OCI-LY3 (cell line): ENCODE results near the gene SLX1A.

Experiments
- H2AFZ ChIP-seq: fragments of 200-600, 300-600 bp; shearing (Covaris generic); 2 replicates; pipeline ENCODE4 v1.6.0; 2014; ENCODE audit warnings: antibody characterized with exemption, low read depth, low read length
- H3K27ac ChIP-seq: fragments of 200-600, 300-600 bp; sonication (generic); 2 replicates; pipeline ENCODE4 v1.5.1; 2014; ENCODE audit warnings: mild to moderate bottlenecking, low read length, moderate library complexity, mixed read lengths
- H3K27me3 ChIP-seq: fragments of 200-600, 300-600 bp; sonication (generic); 2 replicates; pipeline ENCODE4 v1.6.1; 2014; ENCODE audit warnings: low read depth, low read length, mixed read lengths
- H3K36me3 ChIP-seq: fragments of 200-600, 300-600 bp; sonication (generic); replicated peaks from 2 replicates; pipeline ENCODE3; 2014; ENCODE audit warnings: low read depth, low read length, mixed read lengths
- H3K4me1 ChIP-seq: fragments of 300-600, 200-600 bp; sonication (generic); 2 replicates; pipeline ENCODE4 v1.6.1; 2014; ENCODE audit warnings: low read length, mixed read lengths
- H3K4me2 ChIP-seq: fragments of 200-600, 300-600 bp; sonication (generic); 2 replicates; pipeline ENCODE4 v1.6.1; 2014; ENCODE audit warnings: low read length, mixed read lengths
- H3K4me3 ChIP-seq: fragments of 300-600, 200-600 bp; sonication (generic); 2 replicates; pipeline ENCODE4 v1.5.1; 2014; ENCODE audit warnings: antibody characterized with exemption, mild to moderate bottlenecking, low read length, moderate library complexity
- H3K79me2 ChIP-seq: fragments of 300-600, 200-600 bp; shearing (Covaris generic); 2 replicates; pipeline ENCODE4 v1.6.1; 2014; ENCODE audit warnings: mild to moderate bottlenecking, low read length, mixed read lengths
- H3K9ac ChIP-seq: fragments of 300-600, 200-600 bp; shearing (Covaris generic); 2 replicates; pipeline ENCODE4 v1.6.0; 2014; ENCODE audit warnings: mild to moderate bottlenecking, low read length, moderate library complexity
- H3K9me3 ChIP-seq: fragments of 200-600, 300-600 bp; shearing (Covaris generic); 2 replicates; pipeline ENCODE4 v1.6.1; 2014; ENCODE audit warnings: low read length, mixed read lengths; ENCODE audit not compliant: insufficient read depth
- H4K20me1 ChIP-seq: fragments of 200-600, 300-600 bp; sonication (generic); 2 replicates; pipeline ENCODE4 v1.6.1; 2016; ENCODE audit warnings: low read length, mixed read lengths; ENCODE audit not compliant: insufficient read depth
- EZH2phosphoT487 ChIP-seq: fragments of 200-600 bp; shearing (Covaris generic); IDR thresholded peaks from 2 replicates; pipeline ENCODE4 v1.6.1; 2018; ENCODE audit warnings: antibody characterized with exemption, mixed run types, low read depth
- TF ChIP-seq, protein P1 (sequence below): fragments of 200-600, 300-600 bp; sonication (generic); IDR thresholded peaks from 2 replicates; pipeline ENCODE4 v1.5.1; 2014; ENCODE audit warnings: antibody characterized with exemption, low read length, low read depth

Gene SLX1A

GRCh38 chr16:30147843-30148510 is 45.7 kb upstream of the SLX1A start:
- Histone ChIP-seq H3K36me3 (no peaks in the 10 kb centered on the region), H3K9ac (no peak overlapping the region), H3K27ac (no peak overlapping the region), H3K4me3 (no peak overlapping the region), H2AFZ (no peak overlapping the region), H3K4me1 (no peaks in the 10 kb centered on the region), H3K9me3 (peaks cover 8% of the 10 kb centered on the region; the same call in 1 of the 2 replicates), H3K4me2 (no peak overlapping the region), H3K79me2 (no peaks in the 10 kb centered on the region), H3K27me3 (no peaks in the 10 kb centered on the region), H4K20me1 (no peaks in the 10 kb centered on the region)
- TF ChIP-seq, protein P1, sequence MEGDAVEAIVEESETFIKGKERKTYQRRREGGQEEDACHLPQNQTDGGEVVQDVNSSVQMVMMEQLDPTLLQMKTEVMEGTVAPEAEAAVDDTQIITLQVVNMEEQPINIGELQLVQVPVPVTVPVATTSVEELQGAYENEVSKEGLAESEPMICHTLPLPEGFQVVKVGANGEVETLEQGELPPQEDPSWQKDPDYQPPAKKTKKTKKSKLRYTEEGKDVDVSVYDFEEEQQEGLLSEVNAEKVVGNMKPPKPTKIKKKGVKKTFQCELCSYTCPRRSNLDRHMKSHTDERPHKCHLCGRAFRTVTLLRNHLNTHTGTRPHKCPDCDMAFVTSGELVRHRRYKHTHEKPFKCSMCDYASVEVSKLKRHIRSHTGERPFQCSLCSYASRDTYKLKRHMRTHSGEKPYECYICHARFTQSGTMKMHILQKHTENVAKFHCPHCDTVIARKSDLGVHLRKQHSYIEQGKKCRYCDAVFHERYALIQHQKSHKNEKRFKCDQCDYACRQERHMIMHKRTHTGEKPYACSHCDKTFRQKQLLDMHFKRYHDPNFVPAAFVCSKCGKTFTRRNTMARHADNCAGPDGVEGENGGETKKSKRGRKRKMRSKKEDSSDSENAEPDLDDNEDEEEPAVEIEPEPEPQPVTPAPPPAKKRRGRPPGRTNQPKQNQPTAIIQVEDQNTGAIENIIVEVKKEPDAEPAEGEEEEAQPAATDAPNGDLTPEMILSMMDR: no peak
- TF ChIP-seq EZH2phosphoT487: no peak

DNA sequence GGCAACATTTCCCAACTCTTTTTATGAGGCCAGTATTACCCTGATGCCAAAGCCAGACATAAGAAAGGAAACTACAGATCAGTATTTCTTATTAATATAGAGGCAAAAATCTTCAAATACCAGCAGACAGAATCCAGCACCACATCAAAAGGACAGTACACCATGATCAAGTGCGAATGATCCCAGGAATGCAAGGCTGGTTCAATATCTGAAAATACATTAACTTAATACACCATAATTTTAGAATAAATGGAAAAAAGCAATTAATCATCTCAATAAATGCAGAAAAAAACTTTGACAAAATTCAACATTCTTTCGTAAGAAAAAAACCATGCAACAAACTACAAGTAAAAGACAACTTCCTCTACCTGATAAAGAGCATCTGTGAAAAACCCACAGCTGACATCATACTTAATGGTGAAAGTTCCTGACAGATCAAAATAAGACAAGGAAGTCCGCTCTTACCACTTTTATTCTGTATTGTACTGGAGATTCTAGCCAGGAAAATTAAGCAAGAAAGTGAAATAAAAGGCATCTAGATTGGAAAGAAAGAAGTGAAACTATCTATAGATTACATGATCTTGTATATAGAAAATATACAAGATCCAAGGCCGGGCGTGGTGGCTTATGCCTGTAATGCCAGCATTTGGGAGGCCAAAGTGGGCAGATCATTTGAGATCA is 44.3 kb upstream of the SLX1A start:
- Histone ChIP-seq H3K79me2 (no peaks in the 10 kb centered on the region), H2AFZ (no peak overlapping the region), H4K20me1 (no peaks in the 10 kb centered on the region), H3K27me3 (no peaks in the 10 kb centered on the region), H3K4me2 (no peak overlapping the region), H3K4me1 (no peaks in the 10 kb centered on the region), H3K9ac (no peak overlapping the region), H3K27ac (no peak overlapping the region), H3K36me3 (no peaks in the 10 kb centered on the region), H3K9me3 (peaks cover 8% of the 10 kb centered on the region; the same call in 1 of the 2 replicates), H3K4me3 (no peak overlapping the region)
- TF ChIP-seq EZH2phosphoT487: no peak
- TF ChIP-seq, protein P1: no peak

- Histone ChIP-seq H3K4me2 (no peak overlapping the region), H3K9me3 (peaks cover 8% of the 10 kb centered on the region; the same call in 1 of the 2 replicates), H3K4me3 (no peak overlapping the region), H3K36me3 (no peaks in the 10 kb centered on the region), H3K27ac (no peak overlapping the region), H2AFZ (no peak overlapping the region), H3K79me2 (no peaks in the 10 kb centered on the region), H3K4me1 (no peaks in the 10 kb centered on the region), H3K27me3 (no peaks in the 10 kb centered on the region), H3K9ac (no peak overlapping the region), H4K20me1 (no peaks in the 10 kb centered on the region)
- no peak for TF ChIP-seq EZH2phosphoT487
- TF ChIP-seq, protein P1: no peak
Measured at GRCh38 chr16:30151091-30151490, 42.6 kb upstream of the SLX1A start.

GRCh38 chr16:30152517-30152916 is 41.2 kb upstream of the SLX1A start:
- Histone ChIP-seq H3K4me1 (no peaks in the 10 kb centered on the region), H4K20me1 (no peaks in the 10 kb centered on the region), H3K9ac (no peak overlapping the region), H3K4me2 (no peak overlapping the region), H3K79me2 (no peaks in the 10 kb centered on the region), H2AFZ (no peak overlapping the region), H3K27ac (no peak overlapping the region), H3K4me3 (no peak overlapping the region), H3K9me3 (peaks cover 8% of the 10 kb centered on the region; the same call in 1 of the 2 replicates), H3K27me3 (no peaks in the 10 kb centered on the region), H3K36me3 (no peaks in the 10 kb centered on the region)
- TF ChIP-seq, protein P1: no peak
- TF ChIP-seq EZH2phosphoT487: no peak
